ENCODE results near the gene CRACR2B. TPM values are rescaled to one million over a fixed set of nuclear protein-coding genes. Genes with fewer than 3 reads are reported as not detected.

CRACR2B gene
- total and polyA plus RNA-seq, 11 donors, result 8.8 to 43.5 (median 17.7) TPM

GRCh38 chr11:837189-837989 is 9.7 kb downstream of the CRACR2B start:
- no peak overlapping the region for H3K4me3 ChIP-seq
- no peak for DNase-seq
- peaks cover 0 to under 1% (median 0%) of the 10 kb centered on the region in 9 donors for H3K27me3 ChIP-seq
- intact Hi-C loops (cut with DNase I), result no loop called here
- no peaks in the 10 kb centered on the region for H3K9me3 ChIP-seq
- peaks cover 0 to 56% (median 48%) of the 10 kb centered on the region in 9 donors for H3K36me3 ChIP-seq
- H3K27ac ChIP-seq, result peak overlapping the region in 9 of 12 donors; percentile 6 to 97 (median 28)
- WGBS, 4 donors, result 85 to 91% (median 87%) methylated on average over 13 to 22 of the region's 22 CpGs
- peaks cover 14 to 84% (median 60%) of the 10 kb centered on the region in 12 donors for H3K4me1 ChIP-seq
- no peak for ATAC-seq
- no peak for TF ChIP-seq CTCF (IDR thresholded peaks at IDR 0.05)
- TF ChIP-seq POLR2A (IDR thresholded peaks at IDR 0.05), result no peak

- H3K9me3 ChIP-seq, result no peaks in the 10 kb centered on the region
- H3K27me3 ChIP-seq, result no peaks in the 10 kb centered on the region
- DNase-seq, result no peak
- peak overlapping the region in 1 of 12 donors; percentile 7 for H3K27ac ChIP-seq
- 70 to 72% (median 71%) methylated on average over 8 of the region's 8 CpGs; no CpG with 5 or more reads in 1 of the 4 donors for WGBS, 4 donors
- H3K36me3 ChIP-seq, result peaks cover 0 to 56% (median 48%) of the 10 kb centered on the region in 9 donors
- H3K4me3 ChIP-seq, result no peak overlapping the region
- intact Hi-C loops (cut with DNase I), result no loop called here
- TF ChIP-seq POLR2A (IDR thresholded peaks at IDR 0.05), result no peak
- no peak for TF ChIP-seq CTCF (IDR thresholded peaks at IDR 0.05)
- ATAC-seq, result no peak
- H3K4me1 ChIP-seq, result peaks cover 14 to 82% (median 58%) of the 10 kb centered on the region in 12 donors
Observed at GRCh38 chr11:837990-838307, 10.2 kb downstream of the CRACR2B start.

GRCh38 chr11:838441-839279 is 10.9 kb downstream of the CRACR2B start:
- no peak for ATAC-seq
- peak overlapping the region in 4 of 12 donors; percentile 30 to 34 (median 32) for H3K27ac ChIP-seq

More at GRCh38 chr11:838441-839279, 10.9 kb downstream of the CRACR2B start:
- peaks cover 14 to 82% (median 56%) of the 10 kb centered on the region in 12 donors for H3K4me1 ChIP-seq
- H3K27me3 ChIP-seq, result no peaks in the 10 kb centered on the region
- intact Hi-C loops (cut with DNase I), result no loop called here
- peak in 5 of 12 donors; percentile 8 to 33 (median 14) for TF ChIP-seq CTCF (IDR thresholded peaks at IDR 0.05)
- no peak for TF ChIP-seq POLR2A (IDR thresholded peaks at IDR 0.05)
- H3K36me3 ChIP-seq, result peaks cover 0 to 56% (median 48%) of the 10 kb centered on the region in 9 donors
- no peak overlapping the region for H3K4me3 ChIP-seq
- H3K9me3 ChIP-seq, result no peaks in the 10 kb centered on the region
- 35 to 63% (median 39%) methylated on average over 6 to 17 of the region's 17 CpGs for WGBS, 4 donors
- DNase-seq, result no peak

Measured in heart left ventricle (tissue), 16 donors.